Measurements from ENCODE around the gene PLA2G4C.
"Not testable (repeated sequence)": the region's sequence is repeated elsewhere in the genome, so short reads cannot be mapped to it uniquely, and the experiment has no call there.

The PLA2G4C gene

DNA sequence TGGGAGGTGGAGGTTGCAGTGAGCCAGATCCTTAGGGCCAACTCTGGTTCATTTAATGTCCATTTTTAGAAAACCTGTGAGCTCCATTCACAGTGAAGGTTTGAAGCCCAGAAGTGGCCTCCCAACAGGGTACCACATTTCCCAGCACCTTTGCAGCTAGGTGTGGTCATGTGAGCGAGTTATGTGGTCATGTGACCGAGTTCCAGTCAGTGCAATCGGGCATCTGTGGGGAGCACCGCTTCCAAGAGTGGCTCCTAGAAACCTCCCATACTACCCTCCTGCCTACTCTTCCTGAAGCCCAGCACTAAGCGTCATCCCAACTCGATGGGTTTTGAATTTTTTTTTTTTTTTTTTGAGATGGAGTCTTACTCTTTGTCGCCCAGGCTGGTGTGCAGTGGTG, 663 bp upstream of the PLA2G4C start:
- no peak for DNase-seq (ENCODE audit: low read depth)

DNA sequence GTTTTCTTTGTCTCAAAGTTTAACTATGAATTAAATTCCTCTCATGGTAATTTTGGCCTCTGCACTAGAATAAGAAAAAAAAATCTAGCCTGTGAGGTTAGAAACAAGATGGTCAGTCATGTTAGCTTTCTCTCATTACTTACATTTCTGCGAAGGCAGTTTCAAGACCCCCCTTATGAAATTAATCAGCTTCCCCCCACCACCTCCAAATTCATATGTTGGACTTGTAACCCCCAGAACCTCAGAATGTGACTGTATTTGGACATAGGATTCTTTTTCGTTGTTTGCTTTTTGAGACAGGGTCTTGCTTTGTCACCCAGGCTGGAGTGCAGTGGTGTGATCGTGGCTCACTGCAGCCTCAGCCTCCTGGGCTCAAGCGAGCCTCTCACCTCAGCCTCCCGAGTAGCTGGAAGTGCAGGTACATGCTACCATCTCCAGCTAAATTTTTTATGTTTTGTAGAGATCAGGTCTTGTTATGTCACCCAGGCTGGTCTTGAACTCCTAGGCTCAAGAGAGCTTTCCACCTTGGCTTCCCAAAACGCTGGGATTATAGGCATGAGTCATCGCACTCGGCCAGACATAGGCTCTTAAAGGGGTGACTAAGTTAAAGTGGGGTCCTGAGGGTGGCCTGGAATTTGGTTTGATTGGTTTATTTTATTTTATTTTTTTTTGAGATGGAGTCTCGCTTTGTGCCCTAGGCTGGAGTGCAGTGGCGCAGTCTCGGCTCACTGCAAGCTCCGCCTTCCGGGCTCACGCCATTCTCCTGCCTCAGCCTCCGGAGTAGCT, 1.4 kb downstream of the PLA2G4C start:
- no peak for DNase-seq (ENCODE audit: low read depth)

DNA sequence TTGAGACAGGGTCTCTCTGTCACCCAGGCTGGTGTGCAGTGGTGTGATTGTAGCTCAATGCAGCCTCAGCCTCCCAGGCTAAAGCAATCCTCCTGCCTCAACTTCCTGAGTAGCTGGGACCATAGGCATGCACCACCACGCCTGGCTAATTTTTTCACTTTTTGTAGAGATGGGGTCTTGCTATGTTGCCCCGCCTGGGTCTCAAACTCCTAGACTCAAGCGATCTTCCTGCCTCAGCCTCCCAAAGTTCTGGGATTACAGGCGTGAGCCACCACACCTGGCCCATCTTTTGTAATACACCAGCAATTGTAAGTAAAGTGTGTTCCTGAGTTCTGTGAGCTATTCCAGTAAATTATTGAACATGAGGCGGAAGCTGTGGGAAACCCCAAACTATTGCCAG, 6.7 kb downstream of the PLA2G4C start:
- no peak for DNase-seq (ENCODE audit: low read depth)

DNA sequence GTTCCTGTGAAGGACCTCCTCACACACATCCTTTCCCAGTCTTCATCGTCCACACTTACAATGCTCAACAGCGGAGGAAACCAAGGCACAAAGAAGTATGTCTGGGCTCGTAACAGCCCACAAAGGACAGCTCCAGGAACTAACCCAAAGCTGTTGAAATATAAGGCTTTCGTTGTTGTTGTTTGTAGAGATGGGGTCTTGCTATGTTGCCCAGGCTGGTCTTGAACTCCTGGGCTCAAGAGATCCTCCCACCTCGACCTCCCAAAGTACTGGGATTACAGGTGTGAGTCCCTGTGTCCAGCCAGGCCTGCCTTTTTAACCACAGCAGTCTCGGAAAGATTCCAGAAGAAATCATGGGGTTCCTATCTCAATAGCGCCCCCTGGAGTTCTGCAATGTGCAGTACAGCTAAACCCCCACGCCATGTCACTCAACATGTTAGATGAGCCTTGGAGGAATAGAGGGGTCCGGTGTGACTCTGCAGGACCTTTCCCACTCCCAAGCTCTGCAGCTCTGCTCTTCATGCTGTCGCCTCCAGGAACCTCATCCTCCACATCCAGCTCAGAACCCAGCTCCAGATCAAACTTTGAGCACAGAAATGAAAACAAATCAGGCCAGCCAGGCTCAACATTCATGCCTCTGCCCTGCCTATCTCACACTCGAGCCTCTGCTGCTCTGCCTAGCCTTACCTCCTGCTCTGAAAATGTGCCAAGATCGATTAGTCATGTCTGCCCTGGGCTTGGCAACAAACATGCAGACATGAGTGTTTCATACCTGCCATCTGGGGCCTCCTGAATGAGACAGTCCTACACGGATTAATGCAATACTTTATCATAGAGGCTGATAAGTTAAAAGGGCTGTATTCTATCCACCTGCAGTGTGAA, 7.5 kb downstream of the PLA2G4C start:
- DNase-seq (ENCODE audit: low read depth), result no peak

DNA sequence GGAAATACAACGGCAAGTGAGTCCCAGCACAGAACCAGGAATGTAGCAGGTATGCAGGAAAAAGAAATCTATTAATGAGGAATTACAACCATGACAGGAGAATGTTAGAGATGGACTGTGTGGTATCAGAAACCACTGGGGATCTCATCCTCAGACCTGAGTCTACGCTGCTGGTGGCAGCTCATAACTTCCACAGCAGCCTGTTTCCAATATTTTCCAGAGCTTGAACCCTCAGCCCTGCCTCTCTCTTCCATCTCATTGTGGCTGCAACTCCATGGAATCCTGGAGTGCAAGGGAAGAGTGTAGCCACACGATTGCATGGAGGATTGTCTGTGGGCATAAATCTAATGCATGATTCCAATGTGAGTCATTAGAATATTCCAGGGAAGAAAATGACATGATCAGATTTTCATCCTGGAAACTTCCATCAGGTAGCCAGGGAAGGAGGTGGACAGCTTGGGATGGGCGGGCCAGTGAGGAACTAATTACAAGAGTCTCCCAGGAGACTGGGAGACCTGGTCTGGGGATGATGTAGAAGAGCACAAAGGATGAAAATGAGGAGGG, 14.9 kb downstream of the PLA2G4C start:
- DNase-seq (ENCODE audit: low read depth), result no peak

DNA sequence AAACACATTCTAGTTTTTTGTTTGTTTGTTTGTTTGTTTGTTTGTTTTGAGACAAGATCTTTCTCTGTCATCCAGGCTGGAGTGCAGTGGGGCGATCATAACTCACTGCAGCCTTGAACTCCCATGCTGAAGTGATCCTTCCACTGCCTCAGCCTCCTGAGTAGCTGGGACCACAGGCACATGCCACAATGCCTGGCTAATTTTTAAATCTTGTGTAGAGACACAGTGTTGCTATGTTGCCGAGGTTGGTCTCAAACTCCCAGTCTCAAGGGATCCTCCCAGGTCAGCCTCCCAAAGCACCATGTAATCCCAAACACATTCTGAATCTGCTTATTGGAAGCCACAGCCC, 15.8 kb downstream of the PLA2G4C start:
- no peak for DNase-seq (ENCODE audit: low read depth)

DNA sequence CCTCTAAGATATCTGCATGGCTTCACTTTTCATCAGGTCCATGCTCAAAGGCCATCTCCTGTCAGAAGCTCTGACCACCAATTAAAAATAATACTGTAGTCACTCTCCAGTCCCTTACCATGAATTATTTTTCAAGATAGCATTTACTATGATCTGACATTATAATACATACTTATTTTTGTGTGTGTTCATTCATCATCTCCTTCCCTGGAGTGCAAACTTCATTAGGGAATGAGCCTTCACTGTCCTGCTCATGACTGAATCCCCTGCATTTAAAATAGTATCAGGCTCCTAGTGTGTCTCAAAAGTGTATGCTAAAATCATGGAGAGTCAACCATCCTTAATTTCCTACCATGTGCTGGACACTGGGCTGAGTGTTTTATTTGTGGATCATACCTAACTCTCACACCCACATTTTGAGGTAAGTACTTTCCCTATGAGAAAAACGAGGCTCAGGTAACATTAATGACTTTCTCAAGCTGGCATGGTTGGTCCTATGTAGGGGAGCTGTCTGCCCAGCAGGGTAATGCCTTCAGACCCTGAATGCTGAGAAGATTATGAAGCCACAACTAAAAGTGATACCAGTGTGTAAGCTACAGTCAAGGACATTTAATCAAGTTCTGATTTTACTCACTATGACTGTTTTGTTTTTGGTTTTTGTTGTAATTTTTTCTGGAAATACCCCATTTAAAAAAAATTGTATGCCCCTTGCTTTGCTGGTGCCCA, 16.3 kb downstream of the PLA2G4C start:
- no peak for DNase-seq (ENCODE audit: low read depth)

DNA sequence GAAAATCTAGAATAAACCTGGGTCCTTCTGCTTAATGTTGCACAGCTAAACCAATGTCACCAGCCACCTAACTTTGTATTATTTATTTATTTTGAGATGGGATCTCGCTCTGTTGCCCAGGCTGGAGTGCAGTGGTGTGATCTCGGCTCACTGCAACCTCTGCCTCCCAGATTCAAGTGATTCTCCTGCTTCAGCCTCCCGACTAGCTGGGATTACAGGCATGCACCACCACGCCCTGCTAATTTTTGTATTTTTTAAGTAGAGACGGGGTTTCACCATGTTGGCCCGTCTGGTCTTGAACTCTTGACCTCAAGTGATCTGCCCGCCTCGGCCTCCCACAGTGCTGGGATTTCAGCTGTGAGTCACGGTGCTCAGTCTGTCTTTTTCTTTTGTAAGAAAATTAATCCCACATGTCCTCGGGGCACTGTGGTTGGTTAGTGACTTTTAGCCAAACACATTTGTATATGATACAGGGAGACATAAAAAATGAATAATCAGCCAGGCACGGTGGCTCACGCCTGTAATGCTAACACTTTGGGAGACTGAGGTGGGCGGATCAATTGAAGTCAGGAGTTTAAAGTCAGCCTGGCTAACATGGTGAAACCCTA, 19.4 kb downstream of the PLA2G4C start:
- DNase-seq (ENCODE audit: low read depth), result not testable (repeated sequence)

DNA sequence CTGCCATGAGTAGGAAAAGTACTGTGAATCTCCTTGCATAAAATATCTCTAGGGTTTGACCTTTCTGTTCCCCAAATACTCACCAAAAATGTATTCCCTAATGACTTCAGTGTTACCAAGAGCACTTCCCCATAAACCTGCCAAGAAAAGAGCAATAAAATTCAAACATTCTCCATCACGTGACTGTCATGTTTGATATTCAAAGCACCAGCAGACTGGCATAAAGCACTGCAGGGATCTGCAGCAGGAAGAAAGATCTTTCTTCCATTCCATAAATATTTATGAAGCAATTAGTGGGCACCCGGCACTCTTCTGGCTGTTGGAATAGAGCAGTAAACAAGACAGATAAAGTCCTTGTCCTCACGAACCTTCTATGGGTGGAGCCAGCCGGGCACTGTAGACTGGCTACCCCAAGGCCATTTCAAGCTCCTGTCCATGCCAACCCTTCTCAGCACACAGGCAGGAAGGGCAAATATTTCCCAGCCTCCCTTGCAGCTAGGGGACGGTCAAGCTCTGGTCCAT, 20.3 kb downstream of the PLA2G4C start:
- no peak for DNase-seq (ENCODE audit: low read depth)

DNA sequence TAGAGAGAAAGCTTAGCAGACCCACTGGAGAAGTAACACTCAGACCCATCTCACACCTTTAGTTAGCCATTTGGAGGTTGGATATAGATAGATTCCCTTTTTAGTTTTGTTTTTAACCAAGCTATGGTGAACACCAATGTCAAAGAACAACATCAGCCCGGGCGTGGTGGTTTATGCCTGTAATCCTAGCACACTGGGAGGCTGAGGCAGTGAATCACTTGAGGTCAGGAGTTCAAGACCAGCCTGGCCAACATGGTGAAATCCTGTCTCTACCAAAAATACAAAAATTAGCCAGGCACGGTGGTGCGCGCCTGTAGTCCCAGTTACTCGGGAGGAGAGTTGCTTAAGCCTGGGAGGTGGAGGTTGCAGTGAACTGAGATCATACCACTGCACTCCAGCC, 21.6 kb downstream of the PLA2G4C start:
- DNase-seq (ENCODE audit: low read depth), result not testable (repeated sequence)

DNA sequence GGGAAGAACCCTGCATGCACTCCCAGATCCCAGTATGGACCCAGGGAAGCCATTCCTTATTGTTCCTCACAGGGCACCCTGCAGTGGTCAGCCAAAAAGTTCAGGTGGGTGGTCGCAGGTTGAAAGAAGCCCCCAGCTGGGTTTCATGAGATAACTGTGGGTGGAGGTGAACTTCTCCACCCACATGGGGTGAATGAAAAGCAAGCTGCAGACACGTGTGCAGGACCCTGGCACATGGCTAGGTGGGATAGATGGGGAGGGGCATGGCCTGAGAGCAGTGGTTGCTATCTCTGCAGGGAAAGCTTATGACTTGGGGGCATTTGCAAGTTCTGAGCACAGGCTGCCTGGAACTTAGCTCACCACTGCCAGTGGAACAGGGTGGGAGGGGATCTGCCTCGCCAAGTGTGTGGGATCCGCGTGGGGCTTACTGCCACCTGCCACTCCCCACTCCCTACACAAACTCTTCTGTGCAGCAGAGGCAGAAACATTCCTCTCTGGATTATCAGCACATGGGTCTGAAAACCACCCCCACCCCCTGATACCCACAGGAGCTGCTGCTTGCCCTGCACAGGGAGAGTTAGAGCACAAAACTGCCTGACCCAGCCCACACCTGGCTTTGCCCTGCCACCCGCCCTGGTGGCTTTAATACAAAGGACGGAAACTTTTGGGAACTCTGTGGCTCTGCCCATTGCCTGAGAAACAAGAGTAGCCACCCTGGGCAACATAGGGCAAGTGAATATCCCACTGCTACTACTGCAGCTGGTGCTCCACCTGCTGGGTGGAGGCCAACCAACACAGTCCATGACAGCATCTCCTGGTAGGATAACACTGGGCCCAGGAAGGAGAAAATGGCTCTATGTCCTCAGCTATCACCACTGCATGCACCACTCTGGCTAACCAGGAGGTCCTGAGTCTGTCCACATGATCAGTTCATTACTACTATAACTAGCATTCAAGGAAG, 24.4 kb downstream of the PLA2G4C start:
- DNase-seq (ENCODE audit: low read depth), result no peak

DNA sequence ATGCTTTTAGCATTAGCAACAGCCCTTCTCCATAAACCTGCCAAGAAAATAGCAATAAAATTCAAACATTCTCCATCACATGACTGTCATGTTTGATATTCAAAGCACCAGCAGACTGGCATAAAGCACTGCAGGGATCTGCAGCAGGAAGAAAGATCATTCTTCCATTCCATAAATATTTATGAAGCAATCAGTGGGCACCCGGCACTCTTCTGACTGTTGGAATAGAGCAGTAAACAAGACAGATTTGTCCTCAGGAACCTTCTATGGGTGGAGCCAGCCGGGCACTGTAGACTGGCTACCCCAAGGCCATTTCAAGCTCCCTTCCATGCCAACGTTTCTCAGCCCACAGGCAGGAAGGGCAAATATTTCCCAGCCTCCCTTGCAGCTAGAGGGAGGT, 25.5 kb downstream of the PLA2G4C start:
- DNase-seq (ENCODE audit: low read depth), result no peak

DNA sequence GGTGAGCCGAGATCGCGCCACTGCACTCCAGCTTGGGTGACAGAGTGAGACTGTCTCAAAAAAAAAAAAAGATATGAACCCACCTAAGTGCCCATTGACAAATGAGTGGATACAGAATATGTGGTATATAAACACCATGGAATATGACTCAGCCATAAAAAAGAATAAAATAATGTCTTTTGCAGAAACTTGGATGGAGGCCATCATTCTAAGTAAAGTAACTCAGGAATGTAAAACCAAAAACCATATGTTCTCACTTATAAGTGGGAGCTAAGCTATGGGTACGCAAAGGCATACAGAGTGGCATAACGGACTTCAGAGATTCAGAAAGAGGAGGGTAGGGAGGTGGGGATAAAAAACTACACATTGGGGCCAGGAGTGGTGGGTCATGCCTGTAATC, 29.5 kb downstream of the PLA2G4C start:
- DNase-seq (ENCODE audit: low read depth), result no peak

DNA sequence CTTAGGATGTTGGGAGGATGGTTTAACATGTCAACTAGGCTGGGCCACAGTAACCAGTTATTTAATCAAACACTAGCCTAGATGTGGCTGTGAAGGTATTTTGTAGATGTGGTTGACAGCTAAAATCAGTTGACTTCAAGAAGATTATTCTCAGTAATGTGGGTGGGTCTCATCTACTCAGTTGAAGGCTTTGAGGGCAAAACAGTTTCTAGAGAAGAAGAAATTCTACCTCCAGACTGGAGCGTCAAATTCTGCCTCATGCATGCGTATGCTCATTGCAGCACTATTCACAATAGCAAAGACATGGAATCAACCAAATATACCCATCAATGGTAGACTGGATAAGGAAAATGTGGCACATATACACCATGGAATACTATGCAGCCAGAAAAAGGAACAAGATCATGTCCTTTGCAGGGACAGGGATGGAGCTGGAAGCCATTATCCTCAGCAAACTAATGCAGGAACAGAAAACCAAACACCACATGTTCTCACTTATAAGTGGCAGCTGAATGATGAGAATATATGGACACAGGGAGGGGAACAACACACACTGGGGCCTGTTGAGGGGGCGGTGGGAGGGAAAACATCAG, 40.3 kb downstream of the PLA2G4C start:
- not testable (repeated sequence) for DNase-seq (ENCODE audit: low read depth)

DNA sequence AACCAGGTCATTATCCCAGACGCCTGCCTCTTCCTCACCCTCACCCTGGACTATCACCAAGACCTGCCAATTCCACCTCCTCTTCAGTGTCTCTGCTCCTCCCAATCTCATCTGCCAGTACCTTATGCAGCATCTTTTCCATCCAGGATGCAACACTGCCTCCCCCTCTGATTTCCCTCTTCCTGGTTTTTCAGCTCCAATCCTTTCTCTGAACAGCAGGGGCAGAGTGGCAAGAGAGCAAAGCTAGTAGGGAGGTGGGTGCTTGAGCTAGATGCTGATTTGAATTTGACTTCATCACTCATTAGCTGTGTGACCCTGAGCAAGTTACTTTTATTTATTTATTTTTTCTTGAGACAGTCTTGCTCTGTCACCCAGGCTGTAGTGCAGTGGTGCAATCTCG, 41.2 kb downstream of the PLA2G4C start:
- DNase-seq (ENCODE audit: low read depth), result no peak

DNA sequence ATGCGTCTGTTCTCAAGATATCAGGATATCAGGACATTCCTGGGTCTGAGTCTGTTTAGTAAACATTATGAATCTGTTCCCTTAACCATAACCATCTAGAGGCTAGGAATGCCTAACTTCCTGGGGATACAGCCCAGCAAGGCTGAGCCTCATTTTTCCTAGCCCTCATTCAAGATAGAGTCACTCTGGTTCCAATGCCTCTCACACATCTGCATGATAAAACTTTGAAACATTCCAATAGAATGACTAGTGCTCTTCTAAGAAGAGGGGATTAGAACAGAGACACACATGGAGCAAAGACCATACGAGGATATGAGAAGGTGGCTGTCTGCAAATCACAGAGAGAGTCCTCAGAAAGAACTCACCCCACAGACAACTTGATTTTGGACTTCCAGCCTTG, 46.1 kb downstream of the PLA2G4C start:
- no peak for DNase-seq (ENCODE audit: low read depth)

DNA sequence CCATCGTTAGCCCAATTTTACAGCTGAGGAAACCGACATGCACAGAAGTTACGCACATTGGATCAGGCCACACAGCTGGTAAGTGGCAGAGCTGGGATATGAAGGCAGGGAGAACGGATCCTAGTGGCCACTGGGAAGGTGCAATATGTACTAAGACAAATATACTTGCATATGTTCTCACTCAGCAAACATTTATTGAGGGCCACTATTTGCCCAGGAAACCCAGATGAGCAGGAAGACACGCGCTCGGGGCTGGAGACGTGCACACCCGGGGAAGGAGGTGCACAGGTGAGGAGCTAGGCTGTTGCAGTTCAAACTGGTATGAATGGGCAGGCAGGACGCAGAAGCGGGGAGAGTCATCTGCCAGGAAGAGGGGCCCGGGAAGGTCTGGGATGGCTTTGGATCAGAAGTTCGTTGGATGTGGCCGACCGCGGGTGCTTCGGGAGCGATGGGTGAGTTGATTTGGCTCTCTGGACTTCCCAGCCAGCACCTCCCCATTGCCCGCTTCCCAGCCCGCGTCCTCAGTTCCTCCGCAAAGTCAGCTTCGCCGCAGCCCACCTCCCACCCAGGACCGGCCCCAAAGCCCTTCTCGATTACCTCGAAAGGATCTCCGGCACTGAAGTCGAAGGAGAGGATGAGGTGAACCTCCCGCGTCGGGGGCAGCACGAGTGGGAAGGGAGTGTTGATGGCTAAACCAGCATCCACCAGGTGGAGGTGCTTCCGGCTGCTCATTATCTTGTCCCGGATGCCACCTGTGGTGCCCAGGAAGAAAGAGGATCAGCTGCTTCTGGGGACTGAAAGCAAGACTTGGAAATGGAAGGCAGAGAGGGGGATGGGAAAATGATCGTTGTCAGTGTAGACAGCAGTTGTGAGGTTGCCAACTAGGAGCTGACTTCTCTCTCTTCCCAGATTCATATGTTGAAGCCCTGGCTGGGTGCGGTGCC, 48.9 kb downstream of the PLA2G4C start:
- no peak for DNase-seq (ENCODE audit: low read depth)

DNA sequence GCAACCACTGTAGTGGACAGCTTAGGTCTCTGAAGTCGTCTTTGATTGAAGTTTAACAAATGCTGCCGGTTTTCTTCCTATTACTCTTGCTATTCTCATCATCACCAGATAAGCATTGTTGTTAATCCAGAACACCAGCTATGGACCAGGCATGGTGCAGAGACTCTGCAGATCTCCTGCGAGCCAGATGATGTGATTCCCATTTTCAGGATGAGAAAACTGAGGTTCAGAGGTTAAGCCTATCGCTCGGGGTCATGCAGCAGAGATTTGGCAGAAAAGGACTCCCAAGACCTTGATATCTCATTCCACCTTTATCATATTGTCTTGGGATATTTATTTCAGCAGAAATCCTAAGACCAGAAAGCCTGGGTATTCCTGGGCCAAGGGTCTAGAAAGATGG, 50.2 kb downstream of the PLA2G4C start:
- DNase-seq (ENCODE audit: low read depth), result no peak

DNA sequence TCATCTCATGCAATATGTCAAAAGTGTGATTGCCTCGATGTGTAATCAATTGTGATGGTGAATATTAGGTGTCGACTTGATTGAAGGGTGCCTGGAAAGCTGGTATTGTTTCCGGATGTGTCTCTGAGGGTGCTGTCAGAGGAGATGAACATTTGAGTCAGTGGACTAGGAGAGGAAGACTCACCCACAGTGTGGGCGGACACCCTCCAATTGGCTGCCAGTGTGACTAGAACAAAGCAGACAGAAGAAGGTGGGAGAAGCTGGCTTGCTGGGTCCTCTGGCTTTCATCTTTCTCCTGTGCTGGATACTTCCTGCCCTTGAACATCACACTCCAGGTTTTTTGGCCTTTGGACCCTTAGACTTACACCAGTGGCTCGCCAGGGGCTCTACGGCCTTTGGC, 51.3 kb downstream of the PLA2G4C start:
- no peak for DNase-seq (ENCODE audit: low read depth)

Data from stimulated activated CD8-positive, alpha-beta memory T cell treated with anti-CD3 and anti-CD28 coated beads, Interleukin-4, amount 100 ng/mL, for 24 hours (primary cell).